GM18909 (cell line): ENCODE measurements around the gene HDDC2.
A peak's percentile ranks its signal among the peaks of the same experiment; 100 is the strongest.

Experiments used
- ATAC-seq: cut with Tn5 transposase; IDR thresholded peaks from one replicate; pipeline ENCODE4 v1.9.1; 2021; ENCODE audit warnings: mild to moderate bottlenecking; ENCODE audit not compliant: unreplicated experiment, poor library complexity

HDDC2 gene

GRCh38 chr6:125301435-125302391, at the start of gene HDDC2:
Gene HDDC2 (minus strand): TSS chr6:125301967. CDS start chr6:125301932, 35 bp downstream.
- ATAC-seq: peak; percentile 90

DNA sequence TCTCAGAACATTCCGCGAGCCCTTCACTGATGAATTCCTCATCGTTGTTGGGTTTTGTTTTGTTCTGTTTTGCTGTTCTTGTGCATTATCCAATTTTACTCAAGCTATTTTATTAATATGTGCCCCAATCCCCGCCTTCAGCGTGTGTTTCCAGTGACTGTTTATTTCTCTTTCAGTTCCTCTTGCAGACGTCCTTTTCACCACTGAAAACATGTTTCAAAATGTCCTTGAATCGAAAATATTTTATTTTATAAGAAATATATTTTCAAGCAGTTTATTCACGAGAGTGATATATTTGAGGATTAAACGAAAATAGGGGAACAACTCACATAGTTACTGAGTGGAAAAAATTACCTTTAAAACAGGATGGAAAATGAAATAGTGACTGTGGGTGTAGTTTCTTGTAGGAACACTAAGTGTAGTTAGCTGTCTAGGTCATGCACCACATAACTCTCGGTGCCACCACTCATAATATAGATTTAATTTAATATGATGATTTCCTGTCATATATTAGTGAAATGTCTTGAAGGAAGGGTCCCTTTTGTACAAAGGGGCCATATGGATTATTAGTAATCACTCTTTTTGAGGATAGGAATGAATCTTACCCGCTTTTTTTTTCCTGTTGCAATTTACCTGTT, 45.3 kb upstream of the HDDC2 start:
- ATAC-seq: peak; percentile 89

DNA sequence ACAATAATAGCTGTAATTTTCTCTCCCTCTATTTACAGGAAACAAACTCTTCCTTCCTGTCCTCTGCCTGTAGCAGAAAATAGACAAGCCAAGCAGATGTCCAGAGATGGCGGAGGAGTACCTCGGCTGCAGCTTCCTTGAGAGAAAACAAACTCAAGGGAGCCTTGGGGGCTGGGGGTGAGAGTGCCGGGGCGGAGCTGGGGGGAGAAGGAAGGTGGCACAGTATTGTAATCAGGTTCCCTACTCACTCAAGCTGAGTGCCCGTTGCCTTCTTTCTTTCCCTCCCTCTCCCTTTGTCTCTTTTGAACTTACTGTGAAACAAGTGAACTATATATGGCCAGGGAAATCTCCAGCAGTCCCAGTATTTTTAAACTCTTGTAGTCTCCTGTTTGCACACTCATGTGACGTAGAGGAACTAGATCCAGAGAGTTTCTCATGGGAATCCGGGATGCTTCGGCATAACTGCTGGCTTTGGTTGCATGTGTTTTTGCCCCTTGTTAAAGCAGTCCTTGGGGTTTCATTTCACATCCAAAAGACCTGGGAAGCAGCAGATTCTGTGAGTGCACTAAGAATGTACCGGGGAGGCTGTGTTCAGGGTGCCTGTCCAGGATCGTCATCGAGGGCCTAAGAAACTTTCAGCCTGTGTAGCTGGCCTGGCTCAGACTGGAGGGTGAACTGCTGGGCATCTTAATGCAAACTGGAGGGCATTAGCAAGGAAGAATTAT, 44.6 kb upstream of the HDDC2 start:
- peak; percentile 64 for ATAC-seq

DNA sequence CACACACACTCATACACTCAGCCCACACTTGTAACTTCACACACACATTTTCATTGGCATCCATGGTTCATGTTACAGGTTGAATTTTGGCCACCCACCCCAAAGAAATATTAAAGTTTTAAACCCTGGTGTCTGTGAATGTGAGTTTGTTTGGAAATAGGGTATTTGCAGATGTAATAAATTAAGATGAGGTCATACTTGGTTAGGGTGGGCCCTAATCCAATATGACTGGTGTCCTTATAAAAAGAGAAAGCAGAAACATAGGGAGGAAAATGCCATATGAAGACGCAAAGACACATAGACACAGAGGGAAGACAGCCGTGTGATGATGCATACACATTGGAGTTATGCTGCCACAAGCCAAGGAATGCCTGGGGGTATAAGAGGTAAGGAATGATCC, 39.7 kb upstream of the HDDC2 start:
- no peak for ATAC-seq

DNA sequence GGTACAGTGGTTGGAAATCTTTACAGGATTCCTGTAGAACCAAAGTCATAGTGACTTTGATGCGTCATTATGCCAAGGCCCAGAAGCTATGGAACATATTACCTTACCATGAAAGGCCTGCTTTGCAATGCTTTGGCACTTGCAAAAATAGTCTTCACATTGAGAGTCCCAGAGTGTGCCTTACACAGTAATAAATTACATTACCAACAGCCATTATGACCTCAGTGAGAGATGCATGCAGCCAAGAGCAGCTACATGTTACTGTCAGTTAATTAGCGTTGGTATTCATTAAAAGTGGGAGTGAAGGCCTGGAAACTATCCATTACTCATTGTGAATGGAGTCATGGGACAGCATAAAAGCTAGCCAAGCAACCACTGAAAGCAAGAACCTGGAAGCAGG, 39.2 kb upstream of the HDDC2 start:
- ATAC-seq: no peak

GRCh38 chr6:125340175-125340835, 38.5 kb upstream of the HDDC2 start:
- no peak for ATAC-seq

- no peak for ATAC-seq
Observed at GRCh38 chr6:125339653-125340052, 37.9 kb upstream of the HDDC2 start.

- ATAC-seq: no peak
Observed at GRCh38 chr6:125338381-125338780, 36.6 kb upstream of the HDDC2 start.

- no peak for ATAC-seq
Observed at GRCh38 chr6:125337706-125338105, 35.9 kb upstream of the HDDC2 start.

DNA sequence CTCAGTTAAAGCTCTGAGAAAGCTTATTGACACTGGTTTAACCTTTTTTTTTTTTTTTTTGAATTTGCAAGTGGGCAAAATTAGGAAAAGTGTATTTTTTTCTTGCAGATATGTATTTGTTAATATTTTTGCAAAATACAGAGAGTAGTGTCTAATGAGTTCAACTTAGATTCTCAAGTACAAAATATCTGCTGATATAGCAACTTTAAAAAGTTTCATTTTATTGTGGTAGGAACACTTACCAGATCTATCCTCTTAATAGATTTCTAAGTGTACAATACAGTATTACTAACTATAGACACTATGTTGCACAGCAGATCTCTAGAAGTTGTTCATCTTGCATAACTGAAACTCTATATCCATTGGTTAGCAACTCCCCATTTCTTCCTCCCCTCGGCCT, 30.9 kb upstream of the HDDC2 start:
- no peak for ATAC-seq

DNA sequence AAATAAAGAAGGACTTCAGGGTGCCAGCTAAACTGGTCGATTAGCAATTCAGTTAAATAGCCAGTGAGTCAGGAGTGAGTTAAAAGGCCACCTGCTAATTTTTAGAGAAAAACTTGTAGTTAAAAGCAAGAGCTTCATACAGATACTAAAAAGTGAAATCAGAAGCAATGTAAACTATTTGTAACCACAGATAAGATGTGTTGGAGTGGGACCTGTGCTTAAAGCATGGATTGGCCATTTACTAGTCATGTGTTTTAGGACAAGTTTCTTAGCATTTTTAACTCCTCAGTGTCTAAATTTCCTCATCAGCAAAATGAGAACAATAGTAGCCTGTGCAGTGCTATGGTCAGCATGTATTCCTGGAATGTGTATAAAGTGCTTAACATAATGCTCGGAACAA, 23.8 kb upstream of the HDDC2 start:
- no peak for ATAC-seq

DNA sequence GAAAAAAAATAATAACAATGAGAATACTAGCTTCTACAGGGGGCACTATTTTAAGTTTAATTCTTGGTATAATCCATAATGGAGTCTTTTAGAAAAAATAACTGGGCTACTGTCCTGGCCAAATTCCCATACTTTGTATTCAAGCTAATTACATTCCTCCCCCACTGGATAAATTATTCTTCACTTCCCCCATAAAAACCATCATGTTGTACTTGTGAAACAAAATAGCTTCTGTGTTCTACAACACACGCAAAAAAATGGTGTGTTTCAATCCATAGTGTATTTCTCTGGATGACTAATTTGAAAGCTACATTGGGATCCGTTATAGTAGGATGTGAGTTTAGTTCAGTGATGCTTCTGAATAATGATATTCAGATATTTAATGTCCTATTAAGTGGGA, 21.6 kb upstream of the HDDC2 start:
- no peak for ATAC-seq

GRCh38 chr6:125316621-125317020, 14.9 kb upstream of the HDDC2 start:
- no peak for ATAC-seq

DNA sequence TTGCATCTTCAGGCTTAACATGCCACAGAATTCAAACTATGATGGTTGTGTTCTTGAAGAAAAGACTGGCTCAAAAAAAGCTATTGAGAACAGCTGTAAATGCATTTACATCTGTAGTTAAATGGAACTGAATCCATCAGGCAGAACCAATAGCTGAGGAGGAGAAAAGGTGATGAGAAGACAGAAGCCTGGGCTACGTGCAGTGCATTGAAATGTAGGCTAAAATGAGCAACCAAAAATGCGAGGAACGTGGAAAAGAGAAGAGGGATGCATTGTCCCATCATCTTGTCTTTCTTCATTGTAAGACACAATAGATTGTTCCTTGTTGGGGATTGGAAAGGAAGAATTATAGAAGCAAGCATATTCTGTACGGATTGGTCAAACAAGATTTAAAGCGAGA, 13.8 kb upstream of the HDDC2 start:
- ATAC-seq: no peak

GRCh38 chr6:125314009-125314581, 12.3 kb upstream of the HDDC2 start:
- ATAC-seq: peak; percentile 94

DNA sequence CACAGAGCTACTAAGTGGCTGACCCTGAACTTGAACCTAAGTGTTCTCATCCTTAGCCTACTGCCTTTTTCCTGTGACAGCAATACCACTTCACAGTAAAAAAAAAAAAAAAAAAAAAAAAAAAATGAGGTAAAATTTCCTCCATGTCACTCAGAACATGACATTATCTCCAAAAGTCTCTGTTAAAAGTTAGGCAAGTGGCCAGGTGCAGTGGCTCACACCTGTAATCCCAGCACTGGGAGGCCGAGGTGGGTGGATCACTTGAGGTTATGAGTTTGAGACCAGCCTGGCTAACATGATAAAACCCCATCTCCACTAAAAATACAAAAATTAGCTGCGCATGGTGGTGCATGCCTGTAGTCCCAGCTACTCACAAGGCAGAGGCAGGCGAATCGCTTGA, 11.2 kb upstream of the HDDC2 start:
- no peak for ATAC-seq

- ATAC-seq: no peak
Observed at GRCh38 chr6:125312478-125312877, 10.7 kb upstream of the HDDC2 start.

GRCh38 chr6:125310994-125311649, 9.4 kb upstream of the HDDC2 start:
- peak; percentile 87 for ATAC-seq

GRCh38 chr6:125307964-125308615, 6.3 kb upstream of the HDDC2 start:
- ATAC-seq: no peak
